Activated T-cell treated with anti-CD3 and anti-CD28 coated beads, Interleukin-2, amount 50 U/mL, for 4 hours (primary cell): ENCODE data around the gene GRN. TPM values are rescaled to one million over a fixed set of nuclear protein-coding genes. Genes with fewer than 3 reads are reported as not detected.
"Not testable (repeated sequence)": the region's sequence is repeated elsewhere in the genome, so short reads cannot be mapped to it uniquely, and the experiment has no call there.

Experiments
- ATAC-seq, 2 donors: fragments of 200-7000 bp; cut with Tn5 transposase; one replicate each; pipeline ENCODE4 v1.10.0; 2021
- DNase-seq: peaks from one replicate; pipeline ENCODE4 v3.0.0-alpha.2; 2020
- H3K27me3 Mint-ChIP-seq: one replicate; pipeline ENCODE4 v1.8.0; 2021; ENCODE audit warnings: low read depth, mixed read lengths
- H3K36me3 Mint-ChIP-seq: one replicate; pipeline ENCODE4 v1.8.0; 2022; ENCODE audit warnings: mixed read lengths; ENCODE audit not compliant: insufficient read depth
- H3K4me1 Mint-ChIP-seq: one replicate; pipeline ENCODE4 v1.8.0; 2021; ENCODE audit warnings: low read depth, mixed read lengths
- H3K4me3 Mint-ChIP-seq: one replicate; pipeline ENCODE4 v1.8.0; 2021; ENCODE audit warnings: mild to moderate bottlenecking, moderate library complexity, mixed read lengths
- H3K9me3 Mint-ChIP-seq: one replicate; pipeline ENCODE4 v1.8.0; 2021; ENCODE audit warnings: mixed read lengths
- total RNA-seq, 3 donors: library from RNA; stranded (reverse); gene quantifications; one replicate each; pipeline ENCODE4 v1.2.1, GENCODE V29; 2021

Gene GRN
- total RNA-seq, 3 donors from 2014 or later: 32.0 to 39.5 (median 36.5) TPM

GRCh38 chr17:44327715-44328449, 17.2 kb upstream of the GRN start:
- DNase-seq (no peak), ATAC-seq (no peak)
- no peaks in the 10 kb centered on the region for H3K27me3 Mint-ChIP-seq
- H3K36me3 Mint-ChIP-seq: no peaks in the 10 kb centered on the region
- no peaks in the 10 kb centered on the region for H3K9me3 Mint-ChIP-seq
- H3K4me1 Mint-ChIP-seq: peaks cover 32% of the 10 kb centered on the region
- H3K4me3 Mint-ChIP-seq: peak overlapping the region; percentile 16

- H3K4me3 Mint-ChIP-seq, DNase-seq, H3K36me3 Mint-ChIP-seq, ATAC-seq, H3K9me3 Mint-ChIP-seq, H3K27me3 Mint-ChIP-seq: not testable (repeated sequence)
- peaks cover 23% of the 10 kb centered on the region for H3K4me1 Mint-ChIP-seq
Observed at GRCh38 chr17:44329516-44329915, 15.6 kb upstream of the GRN start.

- H3K36me3 Mint-ChIP-seq: not testable (repeated sequence)
Observed at GRCh38 chr17:44330263-44330662, 14.8 kb upstream of the GRN start.

GRCh38 chr17:44331249-44331760, 13.8 kb upstream of the GRN start:
- Mint-ChIP-seq H3K4me3 (no peak overlapping the region), H3K36me3 (no peaks in the 10 kb centered on the region), H3K27me3 (no peaks in the 10 kb centered on the region), H3K9me3 (no peaks in the 10 kb centered on the region), H3K4me1 (peaks cover 15% of the 10 kb centered on the region)
- ATAC-seq (peak; percentile 35 to 36), DNase-seq (peak; percentile 64)

More at GRCh38 chr17:44330263-44330662, 14.8 kb upstream of the GRN start:
- peaks cover 21% of the 10 kb centered on the region for H3K4me1 Mint-ChIP-seq
- H3K4me3 Mint-ChIP-seq, ATAC-seq, DNase-seq, H3K27me3 Mint-ChIP-seq, H3K9me3 Mint-ChIP-seq: not testable (repeated sequence)

GRCh38 chr17:44333371-44333770, 11.7 kb upstream of the GRN start:
- Mint-ChIP-seq H3K4me1 (peaks cover 5% of the 10 kb centered on the region), H3K36me3 (no peaks in the 10 kb centered on the region), H3K27me3 (peaks cover 5% of the 10 kb centered on the region), H3K4me3 (no peak overlapping the region), H3K9me3 (no peaks in the 10 kb centered on the region)
- DNase-seq (no peak), ATAC-seq (no peak)

GRCh38 chr17:44334315-44334714, 10.8 kb upstream of the GRN start:
- peaks cover 5% of the 10 kb centered on the region for H3K27me3 Mint-ChIP-seq
- no peak for DNase-seq
- H3K4me3 Mint-ChIP-seq: no peak overlapping the region
- ATAC-seq: no peak
- peaks cover 8% of the 10 kb centered on the region for H3K4me1 Mint-ChIP-seq
- no peaks in the 10 kb centered on the region for H3K36me3 Mint-ChIP-seq
- no peaks in the 10 kb centered on the region for H3K9me3 Mint-ChIP-seq

GRCh38 chr17:44334727-44335126, 10.4 kb upstream of the GRN start:
- no peak for DNase-seq
- Mint-ChIP-seq H3K36me3 (no peaks in the 10 kb centered on the region), H3K4me3 (no peak overlapping the region), H3K4me1 (peaks cover 8% of the 10 kb centered on the region), H3K27me3 (peaks cover 5% of the 10 kb centered on the region), H3K9me3 (no peaks in the 10 kb centered on the region)
- ATAC-seq: no peak

- H3K4me1 Mint-ChIP-seq: peaks cover 8% of the 10 kb centered on the region
- DNase-seq (no peak), ATAC-seq (no peak)
- peaks cover 5% of the 10 kb centered on the region for H3K27me3 Mint-ChIP-seq
- H3K4me3 Mint-ChIP-seq: no peak overlapping the region
- H3K9me3 Mint-ChIP-seq: no peaks in the 10 kb centered on the region
- H3K36me3 Mint-ChIP-seq: no peaks in the 10 kb centered on the region
Observed at GRCh38 chr17:44335564-44335963, 9.5 kb upstream of the GRN start.

GRCh38 chr17:44335968-44336367, 9.1 kb upstream of the GRN start:
- Mint-ChIP-seq H3K36me3 (no peaks in the 10 kb centered on the region), H3K9me3 (no peaks in the 10 kb centered on the region), H3K27me3 (peaks cover 5% of the 10 kb centered on the region), H3K4me3 (no peak overlapping the region), H3K4me1 (peaks cover 8% of the 10 kb centered on the region)
- ATAC-seq: no peak
- DNase-seq: no peak

GRCh38 chr17:44338702-44339101, 6.4 kb upstream of the GRN start:
- Mint-ChIP-seq H3K4me3 (no peak overlapping the region), H3K9me3 (no peaks in the 10 kb centered on the region), H3K4me1 (peaks cover 4% of the 10 kb centered on the region), H3K27me3 (peaks cover 11% of the 10 kb centered on the region), H3K36me3 (no peaks in the 10 kb centered on the region)
- ATAC-seq (peak; percentile 27 to 69), DNase-seq (no peak)

GRCh38 chr17:44340553-44340952, 4.5 kb upstream of the GRN start:
- Mint-ChIP-seq H3K4me1 (peaks cover 11% of the 10 kb centered on the region), H3K27me3 (peaks cover 11% of the 10 kb centered on the region)
- not testable (repeated sequence) for H3K36me3 Mint-ChIP-seq, H3K4me3 Mint-ChIP-seq, H3K9me3 Mint-ChIP-seq, DNase-seq, ATAC-seq

GRCh38 chr17:44343510-44344209, 1.4 kb upstream of the GRN start:
- Mint-ChIP-seq H3K9me3 (no peaks in the 10 kb centered on the region), H3K27me3 (peaks cover 6% of the 10 kb centered on the region), H3K4me3 (no peak overlapping the region), H3K36me3 (no peaks in the 10 kb centered on the region), H3K4me1 (peaks cover 18% of the 10 kb centered on the region)
- no peak for DNase-seq
- ATAC-seq: no peak

- H3K9me3 Mint-ChIP-seq: no peaks in the 10 kb centered on the region
- DNase-seq (peak; percentile 33), ATAC-seq (peak; percentile 29 to 34)
- H3K27me3 Mint-ChIP-seq: peaks cover 6% of the 10 kb centered on the region
- H3K4me3 Mint-ChIP-seq: peak overlapping the region; percentile 85
- peaks cover 17% of the 10 kb centered on the region for H3K4me1 Mint-ChIP-seq
- no peaks in the 10 kb centered on the region for H3K36me3 Mint-ChIP-seq
Observed at GRCh38 chr17:44345454-44346026, 438 bp downstream of the GRN start.

- Mint-ChIP-seq H3K27me3 (peaks cover 6% of the 10 kb centered on the region), H3K9me3 (no peaks in the 10 kb centered on the region), H3K36me3 (no peaks in the 10 kb centered on the region), H3K4me1 (peaks cover 19% of the 10 kb centered on the region), H3K4me3 (peak overlapping the region; percentile 85)
- DNase-seq (no peak), ATAC-seq (no peak)
Observed at GRCh38 chr17:44346064-44346844, 1.2 kb downstream of the GRN start.
